DMS153 treated with DMSO at 0.1 percent for 48 hours (cell line): Measurements from ENCODE around the gene HLX.

Source experiments
- DNase-seq: peaks from one replicate; lab custom pipeline; 2025; ENCODE audit not compliant: unreplicated experiment; lab: John Stamatoyannopoulos, UW

HLX gene

GRCh38 chr1:220879076-220879508 is at the start of gene HLX:
HLX (plus strand) TSS chr1:220879443; CDS start chr1:220879858, 415 bp downstream.
- DNase-seq, result no peak

- DNase-seq, result no peak
Measured at GRCh38 chr1:220833436-220833835, 45.8 kb upstream of the HLX start.

GRCh38 chr1:220834155-220834870 is 44.9 kb upstream of the HLX start:
- DNase-seq, result no peak

GRCh38 chr1:220838578-220838977 is 40.7 kb upstream of the HLX start:
- no peak for DNase-seq

GRCh38 chr1:220839474-220839873 is 39.8 kb upstream of the HLX start:
- DNase-seq, result no peak

GRCh38 chr1:220841293-220841692 is 38.0 kb upstream of the HLX start:
- DNase-seq, result no peak

GRCh38 chr1:220843481-220844011 is 35.7 kb upstream of the HLX start:
- DNase-seq, result no peak

- no peak for DNase-seq
Measured at GRCh38 chr1:220852408-220852807, 26.8 kb upstream of the HLX start.

- DNase-seq, result no peak
Measured at GRCh38 chr1:220872296-220872695, 6.9 kb upstream of the HLX start.

- no peak for DNase-seq
Measured at GRCh38 chr1:220873087-220873486, 6.2 kb upstream of the HLX start.

- DNase-seq, result peak; percentile 25
Measured at GRCh38 chr1:220873868-220874655, 5.2 kb upstream of the HLX start.

GRCh38 chr1:220875260-220875659 is 4.0 kb upstream of the HLX start:
- no peak for DNase-seq

GRCh38 chr1:220876511-220877376 is 2.5 kb upstream of the HLX start:
- DNase-seq, result no peak

- DNase-seq, result no peak
Measured at GRCh38 chr1:220877377-220878095, 1.7 kb upstream of the HLX start.

GRCh38 chr1:220878191-220879075 is 810 bp upstream of the HLX start:
- no peak for DNase-seq

- DNase-seq, result peak; percentile 49
Measured at GRCh38 chr1:220879509-220880361, 492 bp downstream of the HLX start.

- DNase-seq, result no peak
Measured at GRCh38 chr1:220880362-220880670, 1.1 kb downstream of the HLX start.

- no peak for DNase-seq
Measured at GRCh38 chr1:220880726-220881506, 1.7 kb downstream of the HLX start.
